Measurements from ENCODE around the gene IGF2R.

DNA sequence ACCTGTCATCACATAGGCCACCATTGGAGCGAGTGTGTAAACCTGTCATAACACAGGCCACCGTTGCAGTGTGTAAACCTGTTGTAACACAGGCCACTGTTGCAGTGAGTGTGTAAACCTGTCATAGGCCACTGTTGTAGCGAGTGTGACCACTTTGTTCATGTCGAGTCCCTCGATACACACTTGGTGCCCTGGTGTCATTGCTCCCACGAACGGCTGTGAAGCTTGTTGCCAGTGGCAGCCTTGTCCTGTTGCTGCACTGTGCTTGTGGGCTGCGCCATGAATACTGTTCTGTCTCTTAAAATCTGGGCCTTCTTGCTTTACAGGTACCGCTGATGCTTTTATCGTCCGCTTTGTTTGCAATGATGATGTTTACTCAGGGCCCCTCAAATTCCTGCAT lies 91.3 kb downstream of the IGF2R start:
- TF ChIP-seq, protein P1, sequence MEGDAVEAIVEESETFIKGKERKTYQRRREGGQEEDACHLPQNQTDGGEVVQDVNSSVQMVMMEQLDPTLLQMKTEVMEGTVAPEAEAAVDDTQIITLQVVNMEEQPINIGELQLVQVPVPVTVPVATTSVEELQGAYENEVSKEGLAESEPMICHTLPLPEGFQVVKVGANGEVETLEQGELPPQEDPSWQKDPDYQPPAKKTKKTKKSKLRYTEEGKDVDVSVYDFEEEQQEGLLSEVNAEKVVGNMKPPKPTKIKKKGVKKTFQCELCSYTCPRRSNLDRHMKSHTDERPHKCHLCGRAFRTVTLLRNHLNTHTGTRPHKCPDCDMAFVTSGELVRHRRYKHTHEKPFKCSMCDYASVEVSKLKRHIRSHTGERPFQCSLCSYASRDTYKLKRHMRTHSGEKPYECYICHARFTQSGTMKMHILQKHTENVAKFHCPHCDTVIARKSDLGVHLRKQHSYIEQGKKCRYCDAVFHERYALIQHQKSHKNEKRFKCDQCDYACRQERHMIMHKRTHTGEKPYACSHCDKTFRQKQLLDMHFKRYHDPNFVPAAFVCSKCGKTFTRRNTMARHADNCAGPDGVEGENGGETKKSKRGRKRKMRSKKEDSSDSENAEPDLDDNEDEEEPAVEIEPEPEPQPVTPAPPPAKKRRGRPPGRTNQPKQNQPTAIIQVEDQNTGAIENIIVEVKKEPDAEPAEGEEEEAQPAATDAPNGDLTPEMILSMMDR (IDR thresholded peaks at IDR 0.05; ENCODE audit: borderline replicate concordance, extremely low read depth, low read length, poor library complexity, severe bottlenecking), result no peak
- TF ChIP-seq EZH2 (IDR thresholded peaks at IDR 0.05; ENCODE audit: borderline replicate concordance, low read depth, low read length, severe bottlenecking), result no peak
